ENCODE results near the gene BLOC1S3.

DNA sequence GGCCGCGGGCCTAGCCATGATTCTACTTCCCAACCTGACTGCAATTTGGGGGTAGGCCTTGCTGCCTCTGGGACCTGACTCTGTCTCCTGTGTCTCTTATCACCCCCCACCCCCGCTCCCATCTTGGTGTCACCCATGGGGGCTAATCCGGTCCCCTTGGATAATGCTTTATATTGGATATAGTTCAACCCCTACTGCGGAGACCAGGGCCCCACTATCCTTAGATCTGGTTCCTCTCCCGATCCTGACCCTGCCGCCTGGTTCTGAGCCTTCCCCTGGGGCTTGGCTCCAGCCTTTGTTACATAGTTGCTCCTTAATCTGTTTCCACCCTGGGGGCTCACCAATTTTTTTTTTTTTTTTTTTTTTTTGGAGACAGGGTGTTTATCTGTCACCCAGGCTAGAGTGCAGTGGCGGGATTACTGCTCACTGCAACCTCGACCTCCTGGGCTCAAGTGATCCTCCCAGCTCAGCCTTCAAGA, 1.3 kb downstream of the BLOC1S3 start:
- TF ChIP-seq EP300 (IDR thresholded peaks at IDR 0.05) = no peak
- TF ChIP-seq, protein P1, sequence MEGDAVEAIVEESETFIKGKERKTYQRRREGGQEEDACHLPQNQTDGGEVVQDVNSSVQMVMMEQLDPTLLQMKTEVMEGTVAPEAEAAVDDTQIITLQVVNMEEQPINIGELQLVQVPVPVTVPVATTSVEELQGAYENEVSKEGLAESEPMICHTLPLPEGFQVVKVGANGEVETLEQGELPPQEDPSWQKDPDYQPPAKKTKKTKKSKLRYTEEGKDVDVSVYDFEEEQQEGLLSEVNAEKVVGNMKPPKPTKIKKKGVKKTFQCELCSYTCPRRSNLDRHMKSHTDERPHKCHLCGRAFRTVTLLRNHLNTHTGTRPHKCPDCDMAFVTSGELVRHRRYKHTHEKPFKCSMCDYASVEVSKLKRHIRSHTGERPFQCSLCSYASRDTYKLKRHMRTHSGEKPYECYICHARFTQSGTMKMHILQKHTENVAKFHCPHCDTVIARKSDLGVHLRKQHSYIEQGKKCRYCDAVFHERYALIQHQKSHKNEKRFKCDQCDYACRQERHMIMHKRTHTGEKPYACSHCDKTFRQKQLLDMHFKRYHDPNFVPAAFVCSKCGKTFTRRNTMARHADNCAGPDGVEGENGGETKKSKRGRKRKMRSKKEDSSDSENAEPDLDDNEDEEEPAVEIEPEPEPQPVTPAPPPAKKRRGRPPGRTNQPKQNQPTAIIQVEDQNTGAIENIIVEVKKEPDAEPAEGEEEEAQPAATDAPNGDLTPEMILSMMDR (IDR thresholded peaks at IDR 0.05) = no peak
- no peak for TF ChIP-seq POLR2A (IDR thresholded peaks at IDR 0.05)
- no peak for TF ChIP-seq POLR2AphosphoS5 (IDR thresholded peaks at IDR 0.05)

Data from suprapubic skin (tissue), 4 donors.